ENCODE measurements around the gene NECAB3.

NECAB3 gene

DNA sequence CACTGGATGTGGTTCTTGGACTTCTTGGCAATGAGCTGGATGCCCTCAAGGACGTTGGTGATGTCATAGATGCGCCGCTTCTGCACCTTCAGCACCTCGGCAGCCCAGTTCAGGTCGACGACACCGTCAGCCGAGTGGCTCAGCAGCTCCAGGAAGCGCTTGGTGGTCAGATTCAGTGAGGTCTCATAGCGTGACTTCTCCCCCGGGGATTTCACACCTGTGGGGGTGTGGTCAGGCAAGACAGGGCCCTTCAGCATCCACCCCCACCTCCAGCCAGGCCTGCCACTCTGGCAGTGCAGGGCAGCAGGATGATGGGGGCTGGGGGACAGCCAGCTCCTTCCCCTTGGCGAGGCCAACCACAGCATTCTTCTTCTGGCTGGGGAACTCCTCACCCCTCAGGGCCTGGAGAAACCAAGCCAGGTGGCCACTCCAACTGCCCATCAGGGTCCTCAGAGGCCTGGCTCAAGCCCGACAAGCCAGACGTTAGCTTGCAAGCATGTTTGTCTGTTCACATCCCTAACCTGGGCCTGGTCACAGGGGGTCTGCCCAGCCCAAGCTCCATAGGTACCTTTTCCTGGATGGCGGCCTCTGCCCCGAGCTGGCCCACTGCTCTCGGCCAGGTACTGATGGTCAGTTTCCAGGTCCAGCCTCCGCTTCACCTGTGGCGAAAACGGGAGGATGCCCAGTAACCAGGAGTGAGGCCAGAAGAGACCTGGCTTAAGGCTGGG is 5.7 kb upstream of the NECAB3 start:
- DNase-seq, result no peak

DNA sequence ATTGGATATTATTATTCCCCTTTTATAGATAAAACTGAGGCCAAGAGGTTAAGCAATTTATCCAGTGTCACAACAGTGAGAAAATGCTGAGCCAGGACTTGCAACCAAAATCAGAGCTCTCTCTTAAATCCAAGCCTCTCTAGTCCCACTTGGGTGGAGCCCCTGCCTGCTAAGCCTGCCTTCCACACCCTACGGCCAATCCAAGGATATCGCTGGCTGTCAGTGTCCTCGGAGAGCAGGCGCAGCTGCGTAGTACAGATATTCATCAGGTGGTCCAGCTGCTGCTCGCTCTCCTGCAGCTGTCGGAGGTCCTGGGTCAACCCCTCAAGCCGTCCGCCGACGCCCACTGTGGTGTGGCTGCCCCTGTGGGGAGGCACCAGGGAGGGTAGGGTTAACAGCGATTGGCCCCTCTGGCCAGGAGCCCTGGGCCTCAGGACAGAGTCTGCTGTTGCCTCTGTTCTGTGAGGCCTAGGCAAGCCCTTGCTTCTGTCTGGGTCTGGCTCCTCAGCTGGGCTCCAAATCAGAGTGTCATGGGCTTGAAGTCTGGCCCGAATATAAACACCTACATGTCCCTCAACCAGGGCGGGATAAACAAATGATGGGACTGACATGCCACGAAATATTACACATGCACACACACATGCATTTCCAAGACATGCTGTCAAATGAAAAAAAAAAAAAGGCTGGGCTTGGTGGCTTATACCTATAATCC is 3.9 kb upstream of the NECAB3 start:
- no peak for DNase-seq

DNA sequence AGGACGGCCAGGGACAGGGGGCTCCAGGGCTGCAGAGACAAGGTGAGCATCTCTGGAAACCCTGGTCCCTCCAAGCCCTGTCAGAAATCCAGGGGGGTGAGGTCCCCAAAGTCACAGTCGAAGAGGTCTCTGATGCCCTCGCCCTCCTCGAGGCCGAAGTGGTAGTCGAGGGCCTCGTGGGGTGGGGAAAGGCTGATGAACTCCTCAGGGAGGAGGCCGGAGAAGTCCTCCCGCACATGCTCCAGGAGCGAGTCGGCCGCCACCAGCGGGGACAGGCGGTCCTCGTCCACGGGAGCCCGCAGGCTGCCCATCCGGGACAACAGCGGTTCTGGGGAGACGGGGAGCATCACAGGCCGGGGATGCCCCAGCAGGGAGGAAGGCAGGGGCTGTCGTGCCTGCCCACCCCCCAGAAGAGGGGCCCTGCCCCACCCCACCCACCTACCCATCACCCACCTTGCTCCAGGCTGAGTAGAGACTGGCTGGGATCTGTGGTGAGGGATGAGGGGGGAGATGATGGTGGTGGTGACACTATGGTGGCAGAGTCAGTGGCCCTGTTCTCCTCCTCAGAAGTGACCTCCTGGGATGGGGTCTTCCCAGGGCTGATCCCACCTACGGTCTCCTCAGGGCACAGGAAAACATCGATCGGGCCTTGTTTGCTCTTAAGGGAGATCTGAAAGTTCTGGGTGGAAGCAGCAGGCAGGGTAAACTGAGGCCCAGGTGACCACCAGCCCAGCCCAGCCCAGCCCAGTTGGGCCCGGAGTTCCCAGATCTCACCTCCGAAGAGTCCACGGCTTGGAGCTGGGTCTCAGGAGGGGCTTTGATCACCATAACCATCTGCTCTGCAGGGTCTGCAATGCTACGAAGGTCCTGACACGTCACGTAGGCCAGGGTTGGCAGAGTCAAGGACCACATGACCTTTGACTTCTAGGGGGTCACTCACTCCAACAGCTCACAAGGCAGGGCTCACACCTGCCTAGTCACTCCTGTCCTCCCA is 2.7 kb upstream of the NECAB3 start:
- no peak for DNase-seq

DNA sequence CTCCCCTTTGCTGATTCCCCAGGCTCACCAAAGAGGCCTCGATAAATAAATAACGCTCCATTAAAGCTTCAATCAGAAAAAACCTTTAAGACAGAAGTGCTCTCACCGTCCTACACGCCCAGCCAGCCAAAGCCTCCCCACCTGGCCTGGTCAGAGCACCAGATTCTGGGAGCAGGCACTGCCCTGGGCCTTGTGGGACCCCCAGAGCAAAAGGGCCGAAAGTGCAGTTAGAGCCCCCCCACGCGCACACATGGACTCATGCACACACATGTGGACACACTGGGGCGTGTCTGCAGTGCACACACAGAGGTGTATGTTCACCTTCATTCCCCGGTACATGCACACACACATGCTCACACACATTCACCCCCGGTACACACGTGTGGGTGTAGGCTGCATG is 1.9 kb upstream of the NECAB3 start:
- DNase-seq, result no peak

DNA sequence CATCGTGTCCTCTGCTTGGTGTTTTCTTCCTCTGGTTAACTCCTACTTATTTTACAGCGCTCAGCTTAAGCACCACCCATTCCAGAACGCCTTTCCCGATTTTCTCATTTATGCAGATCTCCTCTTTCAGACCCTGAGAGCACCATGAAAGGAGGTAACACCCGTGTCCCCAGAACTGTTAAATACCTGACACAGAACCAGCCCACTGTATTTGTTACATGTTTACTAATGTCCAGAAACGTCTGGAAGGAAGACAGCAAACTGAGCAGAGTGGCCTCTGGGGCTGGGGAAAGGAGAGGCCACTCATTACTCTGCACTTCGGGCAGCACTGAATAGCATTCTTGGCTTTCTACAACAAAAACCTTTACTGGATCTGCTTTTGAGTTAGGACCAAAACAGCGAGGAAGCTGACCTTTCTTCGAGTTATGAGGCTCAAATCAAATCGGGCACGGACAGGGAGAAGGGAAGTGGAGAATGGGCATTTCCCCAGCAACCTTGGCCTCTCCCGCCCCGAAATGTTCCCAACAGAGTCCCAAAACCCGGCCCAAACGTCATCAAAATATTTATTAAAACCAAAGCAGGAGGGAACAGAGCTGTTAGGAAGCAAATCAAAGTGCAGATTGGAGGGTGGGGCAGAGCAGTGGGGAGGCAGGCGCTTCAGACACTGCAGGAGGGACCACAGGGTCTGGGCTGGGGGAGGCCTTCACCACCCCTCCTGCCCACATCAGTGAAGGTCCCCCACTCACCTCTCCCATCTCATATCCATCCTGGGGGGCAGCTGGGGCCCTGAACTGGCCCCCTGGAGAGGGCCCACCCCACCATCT is 1.1 kb upstream of the NECAB3 start:
- DNase-seq, result peak in 2 of 56 donors; percentile 46 to 54

DNA sequence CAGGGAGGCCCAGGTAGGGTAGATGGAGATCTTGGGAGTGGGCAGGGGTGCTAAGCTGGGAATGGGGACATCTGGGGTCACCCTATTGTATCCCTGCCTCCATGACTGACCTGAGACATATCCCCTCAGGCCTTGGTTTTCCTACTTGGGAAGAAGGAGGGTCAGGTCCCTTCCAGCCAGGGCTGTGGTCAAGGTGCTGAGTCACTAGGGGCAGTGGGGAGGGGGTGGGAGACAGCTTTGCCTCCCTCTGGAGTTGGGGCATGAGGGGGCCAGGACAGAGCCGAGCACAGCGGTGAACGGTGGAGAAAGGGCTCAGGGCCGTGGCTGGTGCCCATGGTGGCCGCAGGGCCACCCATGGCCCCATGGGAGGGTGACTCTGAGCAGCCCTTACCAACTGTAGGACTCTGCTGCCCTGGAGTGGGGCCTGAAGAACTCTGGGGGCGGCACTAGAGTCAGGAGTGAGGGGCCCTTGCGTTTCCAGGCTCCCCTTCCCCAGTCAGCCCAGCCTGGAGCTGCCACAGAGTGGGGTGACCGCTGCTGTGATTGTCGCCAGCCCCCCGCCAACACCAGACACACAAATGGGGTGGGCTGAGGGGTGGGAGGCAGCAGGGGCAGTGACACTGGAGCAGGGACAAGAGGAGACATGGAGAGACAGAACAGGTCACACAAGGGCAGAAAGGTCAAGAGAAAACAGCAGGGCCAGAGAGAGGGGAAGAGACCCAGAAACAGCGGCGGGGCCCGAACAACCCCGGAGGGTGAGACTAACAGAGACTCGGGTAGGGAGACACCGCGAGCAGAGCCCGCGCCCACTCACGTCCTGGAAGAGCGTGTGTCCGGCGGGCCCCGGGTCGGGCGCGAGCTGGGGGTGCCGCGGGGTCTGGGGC is 576 bp downstream of the NECAB3 start:
- peak in 2 of 56 donors; percentile 20 to 67 for DNase-seq

DNA sequence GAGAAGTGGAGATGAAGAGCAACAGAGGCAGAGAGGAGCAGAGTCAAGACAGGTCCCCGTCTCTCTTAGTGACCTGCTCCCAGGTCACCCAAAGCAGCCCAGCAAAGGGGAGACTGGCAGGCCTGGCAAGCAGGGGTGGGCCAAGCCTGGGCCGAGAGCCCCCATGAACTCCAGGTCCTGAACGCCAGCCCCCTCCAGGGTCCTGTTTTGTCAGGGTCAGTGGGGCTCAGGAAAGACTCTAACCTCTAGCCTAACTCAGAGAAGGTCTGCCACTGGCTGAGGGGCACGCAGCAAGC is 1.2 kb downstream of the NECAB3 start:
- DNase-seq, result no peak

DNA sequence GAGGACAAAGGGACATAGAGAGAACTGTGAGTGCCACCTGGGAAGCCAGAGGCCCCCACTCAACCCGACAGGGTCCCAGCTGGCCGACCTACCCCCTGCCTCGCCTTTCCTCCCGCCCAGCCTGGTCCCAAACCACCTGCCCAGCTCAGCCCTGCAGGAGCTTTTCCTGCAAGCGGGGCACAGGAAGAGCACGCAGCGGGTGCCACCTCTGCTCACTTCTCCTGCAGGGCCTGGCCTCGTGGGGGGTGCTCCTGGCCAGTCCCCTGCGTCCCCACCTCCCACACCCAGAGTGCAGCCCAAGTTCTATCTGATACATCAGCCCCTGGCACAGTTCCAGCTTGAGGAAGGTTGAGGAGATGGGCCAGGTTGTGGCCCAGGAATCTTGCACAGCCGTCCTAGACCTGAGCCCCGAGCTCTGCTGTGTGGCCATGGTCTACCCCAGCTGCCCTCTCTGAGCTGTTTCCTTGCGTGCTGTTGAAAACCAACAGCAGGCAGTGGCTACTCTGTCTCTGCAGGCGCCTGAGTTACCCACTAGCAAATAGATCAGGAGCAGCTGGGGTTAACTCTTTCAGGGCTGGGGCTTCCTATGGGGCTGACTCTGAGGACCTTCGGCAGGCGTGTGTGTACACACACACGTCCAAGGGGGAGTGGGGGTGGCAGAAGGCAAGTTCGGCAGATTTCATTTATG is 1.7 kb downstream of the NECAB3 start:
- DNase-seq, result no peak

DNA sequence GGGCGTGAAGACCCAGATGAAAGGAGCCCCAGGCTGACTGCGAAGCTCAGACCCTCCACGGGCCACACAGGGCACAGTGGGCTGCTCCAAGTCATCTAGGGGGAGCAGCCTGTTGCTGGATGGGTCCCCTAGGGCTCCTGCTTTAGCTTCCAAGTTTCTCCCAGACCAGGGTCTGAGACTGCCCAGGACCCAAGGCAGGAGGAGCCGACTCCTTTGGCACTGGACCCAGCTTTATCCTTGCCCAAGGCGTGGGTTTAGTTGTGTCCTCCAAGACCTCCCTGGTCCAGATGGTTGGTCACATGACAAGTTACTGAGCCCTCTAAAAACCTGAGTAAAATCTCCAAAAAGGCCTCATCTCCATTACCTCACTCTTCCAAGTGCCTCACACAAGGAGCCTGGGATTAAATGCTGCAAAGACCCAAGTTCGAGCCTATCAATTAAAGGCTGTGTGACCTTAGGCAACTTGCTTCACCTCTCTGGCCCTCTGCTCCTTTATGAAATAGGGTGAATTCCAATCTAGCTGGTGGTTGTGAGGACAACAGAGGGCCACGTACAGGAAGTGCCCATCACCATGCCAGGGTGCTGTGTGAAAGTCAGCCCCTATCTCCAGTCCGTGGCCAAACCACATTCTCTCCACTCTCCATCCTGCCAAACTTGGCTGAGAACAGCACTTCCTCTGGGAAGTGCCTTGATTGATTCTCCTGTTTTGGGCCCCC is 2.5 kb downstream of the NECAB3 start:
- DNase-seq, result no peak

DNA sequence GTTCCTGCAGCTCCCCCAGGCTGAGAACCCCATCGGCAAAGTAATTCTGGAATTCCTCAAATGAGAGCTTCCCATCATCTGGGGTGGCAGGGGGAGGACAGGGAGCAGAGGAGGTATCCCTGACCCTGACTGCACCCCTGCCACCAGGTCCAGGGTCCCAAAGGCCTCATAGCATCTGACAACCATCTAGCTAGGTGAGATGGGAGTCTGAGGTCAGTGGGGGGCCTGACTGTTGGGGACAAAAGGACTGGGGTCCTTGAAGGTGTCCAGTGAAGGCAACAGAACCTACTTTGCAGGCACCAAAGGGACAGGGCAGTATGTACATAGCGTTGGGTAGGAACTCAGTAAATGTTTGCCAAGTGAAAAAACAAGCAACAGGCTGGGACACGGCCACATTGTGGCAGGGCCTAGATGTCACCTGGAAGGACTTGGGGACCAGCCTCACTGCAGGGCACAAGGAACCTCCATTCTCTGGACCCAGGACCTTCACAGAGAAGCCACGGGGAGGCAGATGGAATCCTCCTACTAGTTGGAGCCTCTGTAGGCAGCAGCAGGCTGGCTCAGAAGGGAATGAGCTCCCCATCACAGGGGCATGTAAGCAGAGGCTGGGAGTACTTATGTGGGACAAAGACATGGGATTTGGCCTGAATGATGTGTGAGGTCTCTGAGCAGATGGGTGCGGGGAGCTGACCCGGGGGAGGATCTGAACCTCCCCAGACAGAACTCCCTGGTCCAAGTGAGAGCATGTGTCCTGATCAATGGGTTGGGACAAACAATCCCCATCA is 3.3 kb downstream of the NECAB3 start:
- no peak for DNase-seq

DNA sequence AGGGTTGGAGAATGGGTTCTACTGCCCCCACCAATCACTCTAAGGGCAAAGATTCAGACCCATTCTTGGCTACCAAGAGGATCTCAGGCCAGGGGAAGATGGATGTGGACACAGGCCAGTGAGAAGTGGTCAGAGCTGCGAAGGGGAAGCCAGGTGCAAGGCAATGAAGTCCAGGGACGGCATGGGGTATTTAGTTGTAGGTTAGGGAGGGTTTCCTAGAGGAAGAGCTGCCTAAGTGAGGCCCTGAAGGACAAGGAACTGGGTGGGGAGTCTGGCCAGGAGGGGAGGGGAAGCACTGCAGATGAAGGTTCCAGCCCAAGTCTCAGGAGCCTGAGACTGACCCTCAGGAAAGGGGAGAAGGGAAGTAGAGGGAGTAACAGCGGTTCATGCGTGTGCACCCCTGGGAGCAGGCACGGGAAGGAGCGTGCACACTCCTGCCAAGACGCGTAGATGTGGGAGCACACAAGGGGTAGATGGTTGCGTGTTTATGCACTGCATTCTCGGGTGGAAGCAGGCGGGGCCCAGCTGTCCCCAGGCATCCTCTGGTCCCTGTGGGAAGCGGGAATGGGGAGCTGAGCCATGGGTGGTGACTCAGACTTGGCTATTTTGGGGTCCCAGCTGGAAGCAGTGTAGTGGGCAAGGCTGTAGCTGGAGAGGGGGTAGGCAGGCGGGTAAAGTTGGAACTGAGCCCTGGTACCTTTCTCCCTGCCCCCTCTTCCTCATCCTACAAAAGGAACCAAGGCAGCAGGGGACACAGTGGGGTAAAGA is 4.2 kb downstream of the NECAB3 start:
- DNase-seq, result peak in 1 of 56 donors; percentile 15

DNA sequence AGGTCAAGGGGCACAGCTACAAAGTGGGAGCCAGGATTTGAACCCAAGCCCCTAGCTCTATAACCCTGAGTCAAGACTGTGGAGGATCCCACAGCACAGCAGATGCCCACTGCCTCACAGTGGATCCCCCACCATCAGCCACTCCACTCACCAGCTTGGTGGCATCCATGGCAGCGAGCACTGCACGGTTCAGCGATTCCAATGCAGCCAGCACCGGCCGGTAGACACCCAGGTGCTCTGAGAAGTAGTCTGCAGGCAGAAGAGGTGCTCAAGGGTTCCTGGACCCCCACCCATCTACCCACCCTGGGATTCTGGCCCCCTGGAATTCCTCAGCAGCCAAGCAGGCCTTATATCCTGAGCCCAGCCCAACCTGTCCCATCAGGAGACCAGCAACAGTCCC is 5.0 kb downstream of the NECAB3 start:
- no peak for DNase-seq

DNA sequence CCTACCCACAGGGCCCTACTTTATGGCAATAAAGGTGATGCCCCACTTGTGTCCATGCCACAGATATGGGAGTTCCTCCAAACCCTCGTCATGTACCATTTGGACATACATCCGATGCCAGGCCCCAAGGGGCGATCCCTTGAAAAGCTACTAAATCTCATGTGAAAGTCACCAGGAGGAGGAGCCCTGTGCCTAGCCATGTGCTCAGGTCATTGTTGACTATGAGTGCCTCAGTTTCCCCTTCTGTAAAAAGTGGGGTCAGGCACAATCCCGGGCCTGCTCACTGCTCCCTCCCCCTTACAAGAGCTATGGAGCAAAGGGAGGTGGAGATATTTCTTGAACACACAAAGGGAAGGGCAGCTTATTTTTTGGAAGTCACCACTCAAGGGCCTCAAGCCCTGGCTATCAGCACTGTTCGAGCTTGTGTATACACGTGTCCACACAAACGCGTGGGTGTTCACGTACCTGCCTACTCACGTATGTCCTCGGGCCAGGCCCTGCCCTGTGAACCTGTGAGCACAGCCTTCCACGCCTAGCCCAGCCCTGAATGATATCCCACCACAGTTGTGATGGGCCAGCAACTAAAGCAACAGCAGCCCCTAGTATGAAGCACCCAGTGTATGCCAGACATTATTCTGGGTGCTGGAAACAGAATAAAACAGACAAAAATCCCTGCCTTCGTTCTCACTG is 5.6 kb downstream of the NECAB3 start:
- no peak for DNase-seq

DNA sequence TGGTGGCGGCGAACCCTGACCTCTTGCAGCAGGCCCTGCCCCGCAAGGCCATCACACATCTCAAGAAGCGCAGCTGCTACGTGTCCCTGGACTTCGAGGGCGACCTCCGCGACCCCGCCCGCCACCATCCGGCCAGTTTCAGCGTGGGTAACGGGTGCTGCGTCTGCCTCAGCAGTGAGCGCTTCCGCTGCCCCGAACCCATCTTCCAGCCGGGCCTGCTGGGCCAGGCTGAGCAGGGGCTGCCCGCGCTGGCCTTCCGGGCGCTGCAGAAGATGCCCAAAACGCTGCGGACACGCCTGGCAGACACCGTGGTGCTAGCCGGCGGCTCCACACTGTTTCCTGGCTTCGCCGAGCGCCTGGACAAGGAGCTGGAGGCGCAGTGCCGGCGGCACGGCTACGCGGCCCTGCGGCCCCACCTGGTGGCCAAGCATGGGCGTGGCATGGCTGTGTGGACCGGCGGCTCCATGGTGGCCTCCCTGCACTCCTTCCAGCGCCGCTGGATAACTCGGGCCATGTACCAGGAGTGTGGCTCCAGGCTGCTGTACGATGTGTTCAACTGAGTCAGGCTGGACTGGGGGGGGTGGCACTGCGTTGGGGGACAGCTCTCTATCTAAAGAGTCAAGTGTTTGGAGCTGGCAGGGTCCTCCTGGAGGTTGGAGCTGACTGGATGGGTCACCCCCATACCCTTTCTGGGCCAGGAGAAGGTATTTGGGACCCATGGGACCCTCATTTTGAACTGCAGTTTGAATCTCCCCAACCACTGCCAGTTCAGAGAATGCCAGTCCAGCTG is 6.4 kb downstream of the NECAB3 start:
- peak in 49 of 56 donors; percentile 16 to 79 (median 60) for DNase-seq

DNA sequence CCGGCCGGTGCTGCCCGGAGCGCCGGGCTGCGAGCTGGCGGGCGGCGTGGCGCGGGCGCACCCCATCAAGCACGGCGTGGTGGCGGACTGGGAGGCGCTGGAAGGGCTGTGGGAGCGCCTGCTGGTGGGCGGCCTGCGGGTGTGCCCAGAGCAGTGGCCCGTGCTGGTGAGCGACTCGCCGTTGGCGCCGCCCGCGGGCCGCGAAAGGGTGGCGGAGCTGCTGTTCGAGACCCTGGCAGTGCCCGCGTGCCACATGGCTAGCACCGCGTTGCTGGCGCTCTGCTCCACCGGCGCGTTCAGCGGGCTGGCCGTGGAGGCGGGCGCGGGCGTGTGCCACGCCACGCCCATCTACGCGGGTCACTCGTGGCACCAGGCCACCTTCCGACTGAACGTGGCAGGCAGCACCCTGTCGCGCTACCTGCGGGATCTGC is 7.0 kb downstream of the NECAB3 start:
- DNase-seq, result peak in 29 of 56 donors; percentile 23 to 71 (median 48)

All from nucleus accumbens (tissue), 56 donors.